ENCODE measurements around the gene PIP4K2A.
"Not testable (repeated sequence)": the region's sequence is repeated elsewhere in the genome, so short reads cannot be mapped to it uniquely, and the experiment has no call there.

PIP4K2A gene

DNA sequence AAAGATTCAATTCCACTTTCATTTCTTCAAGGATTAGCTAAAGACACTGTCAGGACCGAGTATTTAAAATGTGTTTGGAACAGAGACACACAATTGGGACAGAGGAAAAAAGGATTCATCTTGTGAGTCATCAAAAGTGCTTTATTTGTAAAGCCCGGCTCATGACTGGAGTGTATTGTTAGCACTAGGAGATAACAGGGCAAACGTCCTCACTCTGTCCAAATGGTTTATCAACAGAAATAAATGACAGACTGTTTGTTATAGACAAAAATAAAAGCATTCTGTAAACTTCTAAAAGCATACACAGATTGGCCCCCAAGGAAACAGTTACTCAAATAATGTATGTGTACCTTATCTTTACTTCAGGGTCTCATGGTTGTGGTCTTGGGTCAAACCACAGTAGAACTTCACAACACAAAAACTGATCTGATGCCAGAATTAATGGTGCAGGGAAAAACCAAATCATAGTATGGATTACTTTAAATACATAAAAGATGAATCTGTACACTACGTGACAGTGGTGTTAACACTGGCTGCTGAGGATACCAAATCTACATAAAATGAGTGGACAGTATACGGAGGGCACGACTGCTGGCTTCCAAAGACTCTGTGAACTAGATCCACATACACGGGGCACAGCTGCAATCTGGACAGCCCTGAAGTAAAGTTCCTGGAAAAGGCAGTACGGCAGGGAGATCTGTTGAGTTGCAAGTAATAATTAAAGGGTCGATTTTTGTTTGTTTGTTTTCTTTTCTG is 179.4 kb downstream of the PIP4K2A start:
- in situ Hi-C loops (cut with HindIII; ENCODE audit: low sequenced_read_pairs), result no loop called here

- in situ Hi-C loops (cut with HindIII; ENCODE audit: low sequenced_read_pairs), result no loop called here
Measured at GRCh38 chr10:22531441-22531840, 182.9 kb downstream of the PIP4K2A start.

DNA sequence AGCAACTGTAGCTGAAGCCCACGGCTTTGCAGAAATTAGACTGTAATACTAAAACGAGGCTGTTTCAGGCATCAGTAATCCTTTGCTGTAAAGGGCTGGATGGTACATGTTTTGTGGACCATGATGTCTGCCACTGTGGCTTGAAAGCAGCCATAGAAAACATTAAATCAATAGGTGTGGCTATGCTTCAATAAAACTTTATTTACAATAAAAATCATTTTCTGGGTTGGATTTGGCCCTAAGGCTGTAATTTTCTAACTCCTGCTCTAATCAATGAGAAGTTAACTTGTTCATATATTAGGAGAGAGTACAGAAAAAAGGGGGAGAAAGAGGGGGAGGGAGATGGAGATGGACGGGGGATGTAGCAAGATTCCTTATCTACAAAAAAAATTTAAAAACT is 183.4 kb downstream of the PIP4K2A start:
- in situ Hi-C loops (cut with HindIII; ENCODE audit: low sequenced_read_pairs), result no loop called here

DNA sequence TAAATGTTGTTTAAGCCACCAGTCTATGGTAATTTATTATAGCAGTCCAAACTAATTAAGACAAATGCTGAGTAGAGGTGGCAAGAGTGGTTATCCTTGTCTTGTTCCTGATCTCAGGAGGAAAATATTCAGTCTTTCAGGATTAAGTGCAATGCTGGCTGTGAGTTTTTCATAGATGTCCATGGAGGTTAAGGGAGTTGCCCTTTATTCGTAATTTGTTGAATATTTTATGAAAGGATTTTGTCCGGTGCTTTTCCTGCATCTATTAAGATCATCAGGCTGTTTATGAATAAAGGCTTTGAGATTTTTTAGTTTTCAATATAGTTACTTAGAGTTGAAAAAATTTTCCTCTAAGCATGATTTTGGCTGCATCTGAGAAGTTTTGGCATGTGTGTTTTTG is 186.9 kb downstream of the PIP4K2A start:
- in situ Hi-C loops (cut with HindIII; ENCODE audit: low sequenced_read_pairs), result no loop called here

GRCh38 chr10:22524333-22524732 is 190.0 kb downstream of the PIP4K2A start:
- in situ Hi-C loops (cut with HindIII; ENCODE audit: low sequenced_read_pairs), result not testable (repeated sequence)

DNA sequence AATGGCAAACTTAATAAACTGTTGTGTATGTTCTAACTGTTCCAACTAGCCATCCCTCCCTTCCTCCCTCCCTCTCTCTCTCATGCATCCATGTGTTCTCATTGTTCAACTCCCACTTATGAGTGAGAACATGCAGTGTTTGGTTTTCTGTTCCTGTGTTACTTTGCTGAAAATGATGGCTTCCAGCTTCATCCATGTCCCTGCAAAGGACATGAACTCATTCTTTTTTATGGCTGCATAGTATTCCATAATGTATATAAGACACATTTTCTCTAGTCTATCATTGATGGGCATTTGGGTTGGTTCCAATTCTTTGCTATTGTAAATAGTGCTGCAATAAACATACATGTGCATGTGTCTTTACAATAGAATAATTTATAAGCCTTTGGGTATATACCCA is 193.7 kb downstream of the PIP4K2A start:
- in situ Hi-C loops (cut with HindIII; ENCODE audit: low sequenced_read_pairs), result not testable (repeated sequence)

- in situ Hi-C loops (cut with HindIII; ENCODE audit: low sequenced_read_pairs), result no loop called here
Measured at GRCh38 chr10:22518167-22518724, 196.1 kb downstream of the PIP4K2A start.

DNA sequence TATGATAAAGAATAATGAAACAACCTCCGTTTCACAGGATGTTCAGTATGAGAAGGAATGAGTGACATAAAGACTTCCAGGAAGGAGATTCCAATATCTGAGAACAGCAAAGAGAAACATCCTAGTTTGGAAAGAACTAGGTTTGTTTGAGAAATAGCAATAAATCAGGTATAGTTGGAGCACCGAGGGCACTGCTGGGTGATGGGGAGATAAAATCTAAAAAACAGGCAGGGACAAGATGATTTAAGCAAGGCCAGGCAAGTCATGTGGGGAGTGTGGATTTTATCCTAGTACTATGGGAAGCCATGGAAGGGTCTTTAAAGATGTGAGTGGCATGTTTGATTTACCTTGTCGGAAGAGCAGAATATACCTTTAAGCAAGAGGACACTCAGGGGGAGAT is 199.4 kb downstream of the PIP4K2A start:
- in situ Hi-C loops (cut with HindIII; ENCODE audit: low sequenced_read_pairs), result no loop called here

DNA sequence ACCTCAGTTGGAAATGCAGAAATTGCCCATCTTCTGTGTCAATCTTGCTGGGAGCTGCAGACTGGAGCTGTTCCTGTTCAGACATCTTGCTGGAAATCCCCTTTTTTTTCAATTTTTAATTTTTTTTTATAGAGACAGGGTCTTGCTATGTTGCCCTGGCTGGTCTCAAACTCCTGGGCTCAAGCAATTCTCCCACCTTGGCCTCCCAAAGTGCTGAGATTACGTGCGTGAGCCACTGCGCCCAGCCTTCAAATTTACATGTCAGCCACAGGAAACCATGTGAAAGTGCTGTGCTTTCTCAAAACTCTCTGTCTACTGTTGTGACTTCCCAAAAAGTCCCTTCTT is 200.0 kb downstream of the PIP4K2A start:
- in situ Hi-C loops (cut with HindIII; ENCODE audit: low sequenced_read_pairs), result not testable (repeated sequence)

DNA sequence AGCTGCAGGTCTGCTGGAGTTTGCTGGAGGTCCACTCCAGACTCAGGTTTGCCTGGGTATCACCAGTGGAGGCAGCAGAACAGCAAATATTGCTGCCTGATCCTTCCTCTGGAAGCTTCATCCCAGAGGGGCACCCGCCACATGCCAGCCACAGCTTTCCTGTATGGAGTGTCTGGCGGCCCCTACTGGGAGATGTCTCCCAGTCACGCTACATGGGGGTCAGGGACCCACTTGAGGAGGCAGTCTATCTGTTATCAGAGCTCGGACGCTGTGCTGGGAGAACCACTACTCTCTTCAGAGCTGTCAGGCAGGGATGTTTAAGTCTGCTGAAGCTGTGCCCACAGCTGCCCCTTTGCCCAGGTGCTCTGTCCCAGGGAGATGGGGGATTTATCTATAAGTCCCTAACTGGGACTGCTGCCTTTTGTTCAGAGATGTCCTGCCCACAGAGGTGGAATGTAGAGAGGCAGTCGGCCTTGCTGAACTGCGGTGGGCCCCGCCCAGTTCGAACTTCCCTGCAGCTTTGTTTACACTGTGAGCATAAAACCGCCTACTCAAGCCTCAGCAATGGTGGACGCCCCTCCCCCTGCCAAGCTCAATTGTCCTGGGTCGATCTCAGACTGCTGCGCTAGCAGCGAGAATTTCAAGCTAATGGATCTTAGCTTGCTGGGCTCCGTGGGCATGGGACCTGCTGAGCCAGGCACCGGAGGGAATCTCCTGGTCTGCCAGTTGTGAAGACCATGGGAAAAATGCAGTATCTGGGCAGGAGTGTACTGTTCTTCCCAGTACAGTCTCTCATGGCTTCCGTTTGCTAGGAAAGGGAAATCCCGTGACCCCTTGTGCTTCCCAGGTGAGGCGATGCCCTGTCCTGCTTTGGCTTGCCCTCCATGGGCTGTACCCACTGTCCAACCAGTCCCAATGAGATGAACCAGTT is 200.6 kb downstream of the PIP4K2A start:
- in situ Hi-C loops (cut with HindIII; ENCODE audit: low sequenced_read_pairs), result not testable (repeated sequence)

DNA sequence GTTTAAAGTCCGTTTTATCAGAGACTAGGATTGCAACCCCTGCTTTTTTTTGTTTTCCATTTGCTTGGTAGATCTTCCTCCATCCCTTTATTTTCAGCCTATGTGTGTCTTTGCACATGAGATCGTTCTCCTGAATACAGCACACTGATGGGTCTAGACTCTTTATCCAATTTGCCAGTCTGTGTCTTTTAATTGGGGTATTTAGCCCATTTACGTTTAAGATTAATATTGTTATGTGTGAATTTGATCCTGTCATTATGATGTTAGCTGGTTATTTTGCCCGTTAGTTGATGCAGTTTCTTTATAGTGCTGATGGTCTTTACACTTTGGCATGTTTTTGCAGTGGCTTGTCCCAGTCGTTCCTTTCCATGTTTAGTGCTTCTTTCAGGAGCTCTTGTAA is 202.4 kb downstream of the PIP4K2A start:
- in situ Hi-C loops (cut with HindIII; ENCODE audit: low sequenced_read_pairs), result not testable (repeated sequence)

GRCh38 chr10:22508214-22508613 is 206.2 kb downstream of the PIP4K2A start:
- in situ Hi-C loops (cut with HindIII; ENCODE audit: low sequenced_read_pairs), result not testable (repeated sequence)

DNA sequence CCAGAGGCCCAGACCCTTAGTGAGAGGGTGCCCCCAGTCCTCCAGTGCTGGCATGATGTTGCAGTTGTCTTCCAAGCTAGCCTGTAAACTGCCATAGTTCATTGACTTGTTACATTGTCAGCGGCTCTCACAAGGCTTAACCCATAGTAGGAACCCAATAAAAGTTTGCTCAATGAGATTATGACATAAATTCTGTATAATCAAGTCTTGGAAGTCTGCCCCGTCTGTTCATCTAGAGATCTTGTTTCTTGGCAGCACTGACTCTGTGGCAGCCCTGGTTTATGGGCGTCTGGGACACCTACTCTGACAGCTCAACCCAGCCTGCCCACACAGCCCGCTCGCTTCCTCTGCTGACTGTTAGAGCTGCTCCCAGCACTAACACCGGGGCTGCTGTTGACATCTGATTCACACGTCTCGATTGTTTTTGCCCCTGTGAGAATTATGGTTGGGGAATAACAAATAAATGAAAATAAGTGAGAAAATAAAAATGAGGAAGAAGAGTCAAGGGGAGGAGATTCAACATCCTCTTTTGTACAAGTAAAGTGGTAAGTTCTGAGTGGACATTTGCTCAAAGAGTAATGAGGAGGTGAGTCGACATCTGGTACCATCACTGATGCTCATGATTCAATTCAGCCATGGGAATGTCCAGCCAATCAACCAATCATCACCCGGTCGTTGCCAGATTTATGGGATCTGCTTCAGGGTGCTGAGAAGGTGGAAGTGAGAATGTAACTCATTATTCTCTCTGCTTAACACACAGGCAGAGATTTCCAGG is 208.3 kb downstream of the PIP4K2A start:
- in situ Hi-C loops (cut with HindIII; ENCODE audit: low sequenced_read_pairs), result no loop called here

GRCh38 chr10:22504766-22505165 is 209.6 kb downstream of the PIP4K2A start:
- in situ Hi-C loops (cut with HindIII; ENCODE audit: low sequenced_read_pairs), result no loop called here

DNA sequence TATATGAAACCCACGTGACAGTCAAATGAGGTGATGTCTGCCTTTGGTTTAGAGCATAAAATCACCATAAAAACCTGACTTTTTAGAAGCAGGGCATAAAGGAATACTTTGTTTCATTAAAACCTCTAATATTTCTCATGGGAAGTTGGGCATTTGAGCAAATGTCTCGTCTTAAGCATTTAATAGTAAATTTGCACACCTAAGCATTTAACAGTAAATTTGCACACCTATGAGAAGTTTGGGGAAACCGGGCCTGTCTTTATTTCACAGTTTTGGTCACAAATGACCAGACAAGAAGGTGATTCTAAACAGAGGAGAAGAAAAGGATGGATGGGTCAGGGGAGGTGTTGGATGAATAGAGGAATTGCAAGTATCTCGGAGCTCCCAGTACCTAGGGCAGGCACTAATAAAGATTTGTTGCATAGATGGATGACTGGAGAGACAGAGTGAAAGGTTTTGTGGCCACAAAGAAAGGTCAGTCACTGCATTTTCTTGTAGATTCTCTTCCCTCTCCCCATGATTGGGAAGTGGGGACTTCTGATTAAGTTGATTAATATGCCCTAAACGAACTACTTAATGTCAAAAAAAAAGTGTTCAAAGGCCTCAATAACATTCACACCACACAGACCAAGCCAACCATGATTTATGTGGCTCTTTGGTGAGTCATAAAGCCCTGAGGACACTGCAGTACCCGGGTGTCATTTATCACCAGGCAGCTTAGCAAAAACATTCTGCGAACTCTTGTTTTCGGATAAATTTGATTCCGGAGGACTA is 210.9 kb downstream of the PIP4K2A start:
- in situ Hi-C loops (cut with HindIII; ENCODE audit: low sequenced_read_pairs), result no loop called here

DNA sequence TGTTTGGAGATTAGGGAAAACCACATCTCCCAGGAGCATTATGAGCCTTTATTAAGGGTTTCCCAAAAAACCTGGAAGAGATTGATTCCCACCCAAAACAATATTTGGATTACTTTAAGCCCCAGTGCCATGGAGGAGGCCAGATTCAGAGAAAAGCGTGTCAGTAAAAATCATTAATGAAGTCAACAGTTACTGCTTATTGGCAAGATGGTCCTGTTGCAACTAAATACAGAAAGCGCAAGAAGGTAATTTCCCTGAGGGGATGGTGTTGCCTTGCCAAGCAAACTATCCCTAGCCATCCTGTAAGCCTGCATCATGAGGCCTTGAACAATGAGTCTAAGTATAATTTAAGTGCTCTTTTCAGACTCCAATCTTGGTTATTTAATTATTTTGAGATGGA is 212.5 kb downstream of the PIP4K2A start:
- in situ Hi-C loops (cut with HindIII; ENCODE audit: low sequenced_read_pairs), result no loop called here

GRCh38 chr10:22501413-22501812 is 213.0 kb downstream of the PIP4K2A start:
- in situ Hi-C loops (cut with HindIII; ENCODE audit: low sequenced_read_pairs), result no loop called here

- in situ Hi-C loops (cut with HindIII; ENCODE audit: low sequenced_read_pairs), result no loop called here
Measured at GRCh38 chr10:22500656-22501340, 213.6 kb downstream of the PIP4K2A start.

DNA sequence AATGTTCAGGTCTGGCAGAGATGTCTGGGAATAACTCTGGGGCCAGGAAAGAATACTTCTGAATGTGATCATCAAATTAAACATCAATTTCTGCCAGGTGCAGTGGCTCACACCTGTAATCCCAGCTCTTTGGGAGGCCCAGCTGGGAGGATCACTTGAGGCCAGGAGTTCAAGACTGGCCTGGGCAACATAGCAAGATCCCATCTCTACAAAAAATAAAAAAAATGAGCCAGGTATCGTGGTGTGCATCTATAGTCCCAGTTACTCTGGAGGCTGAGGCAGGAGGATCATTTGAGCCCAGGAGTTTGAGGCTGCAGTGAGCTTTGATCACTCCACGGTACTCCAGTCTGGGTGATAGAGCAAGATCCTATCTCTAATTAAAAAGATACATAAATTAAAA is 214.4 kb downstream of the PIP4K2A start:
- in situ Hi-C loops (cut with HindIII; ENCODE audit: low sequenced_read_pairs), result not testable (repeated sequence)

GRCh38 chr10:22495396-22495795 is 219.0 kb downstream of the PIP4K2A start:
- in situ Hi-C loops (cut with HindIII; ENCODE audit: low sequenced_read_pairs), result no loop called here
